ENCODE data around the gene DPF3.
A peak's percentile ranks its signal among the peaks of the same experiment; 100 is the strongest.

The DPF3 gene

DNA sequence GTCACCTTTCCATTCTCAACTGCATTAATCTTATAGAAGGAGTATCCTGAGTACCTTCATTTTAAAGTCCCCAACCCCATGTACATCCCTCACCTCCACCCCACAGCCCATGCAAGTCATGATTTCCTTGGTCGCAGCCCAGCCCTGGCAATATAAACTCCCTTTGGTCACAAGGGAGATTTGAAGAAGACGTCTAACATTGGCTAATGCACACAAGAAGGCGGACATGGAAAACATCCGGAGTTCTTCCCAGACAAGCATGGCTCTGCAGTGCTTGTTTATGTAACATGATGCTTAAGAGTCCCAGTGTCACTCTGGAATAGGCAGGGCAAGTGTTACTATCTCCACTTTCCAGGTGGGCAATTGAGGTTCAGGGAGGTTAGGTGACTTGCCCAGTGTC, 277.6 kb downstream of the DPF3 start:
- Histone ChIP-seq H3K4me1 (ENCODE audit: control insufficient read depth, insufficient read depth, low read length) (peaks cover 14% of the 10 kb centered on the region), H3K27me3 (replicated peaks; ENCODE audit: control insufficient read depth, insufficient read depth, low read length) (no peaks in the 10 kb centered on the region), H3K36me3 (ENCODE audit: control insufficient read depth, insufficient read depth, low read length, severe bottlenecking) (no peaks in the 10 kb centered on the region), H3K4me3 (ENCODE audit: low read length) (no peak overlapping the region), H3K9ac (ENCODE audit: low read length) (no peak overlapping the region), H3K9me3 (ENCODE audit: control insufficient read depth, low read length) (no peaks in the 10 kb centered on the region)
- no peak for DNase-seq (ENCODE audit: low read depth)

DNA sequence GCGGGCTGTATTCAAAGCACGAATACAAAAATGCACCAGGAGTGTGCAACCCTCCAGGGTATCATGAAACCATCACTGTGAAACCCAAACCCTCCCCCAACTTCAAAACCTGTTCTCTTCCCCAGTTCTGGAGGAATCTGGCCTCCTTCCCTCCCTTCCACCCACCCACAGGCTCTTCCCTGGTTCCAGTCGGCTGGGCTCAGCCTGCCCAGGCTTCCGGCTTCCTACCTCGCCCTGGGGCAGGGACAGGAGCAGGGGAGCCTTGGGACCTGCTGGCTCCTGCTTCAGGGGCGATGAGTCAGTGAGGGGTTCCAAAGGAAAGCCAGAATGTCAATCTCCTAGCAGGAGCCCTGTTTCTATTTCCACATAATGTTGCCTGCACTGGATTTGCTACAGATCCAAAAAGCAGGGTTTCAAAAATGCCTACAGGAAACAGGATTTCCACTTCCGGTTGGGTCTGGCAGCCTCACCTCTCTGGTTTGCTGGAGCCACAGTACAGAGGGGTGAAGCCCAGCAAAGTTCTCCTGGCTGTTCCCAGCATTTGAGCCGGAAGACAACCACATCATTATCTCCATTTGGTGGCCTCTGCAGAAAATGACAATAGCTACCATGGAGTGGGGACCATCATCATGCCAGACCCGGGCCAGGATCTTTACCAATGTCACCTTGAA, 278.3 kb downstream of the DPF3 start:
- Histone ChIP-seq H3K27me3 (replicated peaks; ENCODE audit: control insufficient read depth, insufficient read depth, low read length) (no peaks in the 10 kb centered on the region), H3K9ac (ENCODE audit: low read length) (peak overlapping the region; percentile 5), H3K4me1 (ENCODE audit: control insufficient read depth, insufficient read depth, low read length) (peaks cover 14% of the 10 kb centered on the region), H3K4me3 (ENCODE audit: low read length) (peak overlapping the region; percentile 24), H3K36me3 (ENCODE audit: control insufficient read depth, insufficient read depth, low read length, severe bottlenecking) (no peaks in the 10 kb centered on the region), H3K9me3 (ENCODE audit: control insufficient read depth, low read length) (no peaks in the 10 kb centered on the region)
- peak; percentile 73 for DNase-seq (ENCODE audit: low read depth)

DNA sequence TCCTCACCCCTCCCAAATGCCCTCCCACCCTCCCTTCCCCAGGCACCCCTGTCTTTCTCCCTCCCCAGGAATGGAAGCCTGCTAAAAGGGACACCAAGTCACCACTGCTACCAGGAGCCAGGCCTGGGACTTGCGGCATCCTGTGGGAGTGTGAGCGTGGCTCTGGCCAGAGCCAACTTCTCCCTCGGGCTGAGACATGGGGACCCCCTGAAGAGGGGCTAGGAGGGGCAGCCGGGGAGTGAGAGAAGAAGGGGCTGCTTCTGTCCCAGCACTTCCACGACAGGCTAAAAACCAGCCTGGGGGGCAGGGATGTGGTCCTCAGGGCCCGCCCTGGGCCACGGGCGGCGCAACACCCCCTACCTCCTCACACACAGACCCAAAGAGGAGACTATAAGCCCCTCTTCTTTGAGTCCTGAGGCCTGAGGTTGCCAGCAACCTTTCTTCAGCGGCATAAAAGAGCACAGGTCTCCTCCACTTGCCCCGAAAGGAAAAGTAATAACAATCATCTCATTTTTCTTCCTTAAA, 278.9 kb downstream of the DPF3 start:
- peak overlapping the region; percentile 5 for H3K9ac ChIP-seq (ENCODE audit: low read length)
- H3K4me3 ChIP-seq (ENCODE audit: low read length) = no peak overlapping the region
- no peaks in the 10 kb centered on the region for H3K36me3 ChIP-seq (ENCODE audit: control insufficient read depth, insufficient read depth, low read length, severe bottlenecking)
- no peaks in the 10 kb centered on the region for H3K9me3 ChIP-seq (ENCODE audit: control insufficient read depth, low read length)
- H3K4me1 ChIP-seq (ENCODE audit: control insufficient read depth, insufficient read depth, low read length) = peaks cover 14% of the 10 kb centered on the region
- no peak for DNase-seq (ENCODE audit: low read depth)
- no peaks in the 10 kb centered on the region for H3K27me3 ChIP-seq (replicated peaks; ENCODE audit: control insufficient read depth, insufficient read depth, low read length)

DNA sequence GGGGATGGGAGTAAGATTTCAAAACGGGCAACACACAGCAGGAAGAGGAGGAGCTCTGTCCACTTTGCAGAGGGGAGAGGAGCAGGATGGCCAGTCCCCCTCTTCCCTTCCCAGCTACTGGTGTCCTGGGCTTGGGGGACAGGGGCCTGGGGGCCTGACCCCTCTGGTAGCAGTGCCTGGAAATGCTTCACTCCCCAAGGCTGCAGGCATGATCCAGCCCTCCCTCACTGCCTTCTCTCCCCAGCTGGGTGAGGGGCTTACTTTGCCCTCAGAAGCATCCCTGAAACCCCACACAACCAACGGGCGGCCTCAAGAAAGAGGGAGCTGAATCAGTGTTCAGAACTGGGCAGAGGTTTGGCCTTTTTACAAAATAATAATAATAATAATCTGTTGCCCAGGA, 279.5 kb downstream of the DPF3 start:
- Histone ChIP-seq H3K9ac (ENCODE audit: low read length) (no peak overlapping the region), H3K4me1 (ENCODE audit: control insufficient read depth, insufficient read depth, low read length) (peaks cover 13% of the 10 kb centered on the region), H3K9me3 (ENCODE audit: control insufficient read depth, low read length) (no peaks in the 10 kb centered on the region), H3K27me3 (replicated peaks; ENCODE audit: control insufficient read depth, insufficient read depth, low read length) (no peaks in the 10 kb centered on the region), H3K36me3 (ENCODE audit: control insufficient read depth, insufficient read depth, low read length, severe bottlenecking) (no peaks in the 10 kb centered on the region), H3K4me3 (ENCODE audit: low read length) (no peak overlapping the region)
- DNase-seq (ENCODE audit: low read depth) = no peak

DNA sequence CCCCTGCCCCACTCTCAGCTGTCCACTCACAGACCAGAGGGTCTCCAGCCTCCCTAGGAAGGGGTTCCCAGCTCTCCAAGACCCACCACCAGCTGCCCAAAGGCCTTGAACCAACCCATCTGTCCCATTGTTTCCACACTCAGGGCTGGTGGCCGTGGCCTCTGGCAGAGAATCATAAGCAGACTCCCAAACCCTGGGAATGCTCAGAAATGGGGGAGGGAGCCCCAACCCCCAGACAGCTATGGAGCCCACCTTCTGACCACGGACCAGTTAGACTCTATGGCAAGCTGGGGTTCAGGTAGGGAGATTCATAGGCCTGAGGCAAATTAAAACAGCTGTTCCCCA, 280.0 kb downstream of the DPF3 start:
- H3K4me3 ChIP-seq (ENCODE audit: low read length) = no peak overlapping the region
- no peak for DNase-seq (ENCODE audit: low read depth)
- H3K4me1 ChIP-seq (ENCODE audit: control insufficient read depth, insufficient read depth, low read length) = peaks cover 11% of the 10 kb centered on the region
- no peaks in the 10 kb centered on the region for H3K9me3 ChIP-seq (ENCODE audit: control insufficient read depth, low read length)
- H3K27me3 ChIP-seq (replicated peaks; ENCODE audit: control insufficient read depth, insufficient read depth, low read length) = no peaks in the 10 kb centered on the region
- H3K36me3 ChIP-seq (ENCODE audit: control insufficient read depth, insufficient read depth, low read length, severe bottlenecking) = no peaks in the 10 kb centered on the region
- H3K9ac ChIP-seq (ENCODE audit: low read length) = no peak overlapping the region

DNA sequence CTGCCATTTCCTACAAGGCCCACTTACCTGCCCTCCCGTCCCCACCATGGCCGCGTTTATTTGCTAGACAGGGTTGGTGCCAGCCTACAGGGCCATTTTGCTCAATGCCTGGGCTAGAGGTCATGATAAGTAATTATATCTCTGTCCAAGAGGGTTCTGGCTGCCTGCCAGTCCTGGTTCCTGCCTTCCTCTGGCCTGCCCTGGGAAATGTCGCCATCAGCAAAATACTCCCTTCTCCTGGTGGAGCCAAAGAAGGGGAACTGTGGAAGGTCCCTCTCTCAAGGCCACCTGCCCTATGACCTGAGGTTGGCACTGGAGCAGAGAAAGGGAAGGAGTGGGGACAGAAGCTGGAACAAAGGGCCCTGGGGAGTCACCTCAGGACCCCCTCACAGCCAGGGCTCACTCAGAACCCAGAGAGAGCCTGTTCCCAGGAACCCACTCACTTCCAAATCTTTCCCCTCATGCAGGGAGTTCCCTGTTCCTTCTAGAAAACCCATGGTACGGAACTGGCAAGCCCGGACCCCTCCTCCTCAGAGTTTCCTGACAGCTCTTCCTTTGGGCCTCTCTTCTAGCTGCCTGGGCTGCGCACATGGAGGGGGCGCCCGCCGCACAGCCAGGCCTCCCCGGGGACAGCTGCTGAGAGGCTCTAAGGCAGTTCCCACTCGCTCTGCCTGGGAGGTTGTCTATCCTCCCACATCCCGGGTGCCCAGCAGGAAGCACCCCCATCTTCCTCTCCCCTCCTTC, 280.5 kb downstream of the DPF3 start:
- Histone ChIP-seq H3K4me3 (ENCODE audit: low read length) (no peak overlapping the region), H3K9ac (ENCODE audit: low read length) (no peak overlapping the region), H3K27me3 (replicated peaks; ENCODE audit: control insufficient read depth, insufficient read depth, low read length) (no peaks in the 10 kb centered on the region), H3K4me1 (ENCODE audit: control insufficient read depth, insufficient read depth, low read length) (peaks cover 17% of the 10 kb centered on the region), H3K9me3 (ENCODE audit: control insufficient read depth, low read length) (no peaks in the 10 kb centered on the region), H3K36me3 (ENCODE audit: control insufficient read depth, insufficient read depth, low read length, severe bottlenecking) (no peaks in the 10 kb centered on the region)
- peak; percentile 33 for DNase-seq (ENCODE audit: low read depth)

DNA sequence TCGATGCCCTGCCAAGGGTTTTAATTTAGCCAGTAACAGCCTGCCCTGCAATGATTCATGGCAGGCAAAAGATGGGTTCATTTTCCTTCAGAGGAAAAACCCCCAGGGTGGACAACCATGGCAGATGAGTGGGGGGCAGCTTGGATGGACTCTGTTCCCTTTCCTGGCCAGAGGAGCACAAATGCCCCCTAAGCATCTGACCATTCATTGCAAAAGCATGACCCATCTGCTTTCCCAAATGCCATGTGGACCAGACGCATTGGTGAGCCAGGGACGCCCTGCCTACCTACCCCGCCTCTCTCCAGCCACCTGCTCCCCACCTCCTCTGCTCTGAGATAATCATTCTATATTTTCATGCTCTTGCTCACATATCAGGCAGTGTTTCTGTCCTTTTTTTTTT, 281.9 kb downstream of the DPF3 start:
- no peak for DNase-seq (ENCODE audit: low read depth)
- Histone ChIP-seq H3K9me3 (ENCODE audit: control insufficient read depth, low read length) (no peaks in the 10 kb centered on the region), H3K4me3 (ENCODE audit: low read length) (no peak overlapping the region), H3K27me3 (replicated peaks; ENCODE audit: control insufficient read depth, insufficient read depth, low read length) (no peaks in the 10 kb centered on the region), H3K4me1 (ENCODE audit: control insufficient read depth, insufficient read depth, low read length) (peaks cover 28% of the 10 kb centered on the region), H3K9ac (ENCODE audit: low read length) (no peak overlapping the region), H3K36me3 (ENCODE audit: control insufficient read depth, insufficient read depth, low read length, severe bottlenecking) (no peaks in the 10 kb centered on the region)

DNA sequence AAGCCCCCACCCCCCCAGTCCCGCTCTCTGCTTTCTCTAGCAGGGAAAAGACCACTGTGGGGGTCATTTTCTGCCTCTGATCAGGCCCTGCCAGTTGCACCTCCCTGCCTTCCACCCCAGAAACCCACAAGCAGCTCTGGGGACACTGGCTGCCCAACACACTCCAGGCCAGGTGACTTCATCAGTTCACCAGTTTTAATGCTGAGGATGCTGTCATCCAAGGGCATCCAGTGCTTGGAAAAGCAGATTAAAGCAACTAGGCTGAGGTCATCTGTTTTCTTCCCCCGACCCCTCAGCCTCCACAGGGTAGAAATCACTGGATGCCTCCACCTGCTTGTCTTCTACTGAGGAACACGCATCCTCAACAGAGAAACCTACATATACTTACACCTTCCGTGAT, 282.4 kb downstream of the DPF3 start:
- peaks cover 28% of the 10 kb centered on the region for H3K4me1 ChIP-seq (ENCODE audit: control insufficient read depth, insufficient read depth, low read length)
- no peak overlapping the region for H3K4me3 ChIP-seq (ENCODE audit: low read length)
- H3K36me3 ChIP-seq (ENCODE audit: control insufficient read depth, insufficient read depth, low read length, severe bottlenecking) = no peaks in the 10 kb centered on the region
- no peak for DNase-seq (ENCODE audit: low read depth)
- H3K9ac ChIP-seq (ENCODE audit: low read length) = no peak overlapping the region
- H3K9me3 ChIP-seq (ENCODE audit: control insufficient read depth, low read length) = no peaks in the 10 kb centered on the region
- H3K27me3 ChIP-seq (replicated peaks; ENCODE audit: control insufficient read depth, insufficient read depth, low read length) = no peaks in the 10 kb centered on the region

DNA sequence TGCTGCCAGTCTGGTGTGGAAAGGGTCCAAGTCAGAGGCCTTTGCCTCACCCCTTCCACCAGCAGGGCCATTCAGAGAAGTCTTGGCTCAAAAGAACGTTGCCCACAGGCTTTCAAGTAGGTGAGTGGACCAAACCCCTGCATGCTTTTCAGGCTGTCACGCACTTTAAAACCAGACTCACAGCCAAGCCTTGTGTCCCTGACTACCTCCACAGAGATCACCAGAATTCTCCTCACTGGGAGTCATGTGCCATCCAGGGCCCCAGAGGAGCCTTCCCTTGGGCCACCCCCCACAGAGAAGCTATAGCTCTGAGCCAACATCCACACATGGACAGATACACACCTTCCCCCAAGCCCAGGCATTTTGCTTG, 283.1 kb downstream of the DPF3 start:
- Histone ChIP-seq H3K9ac (ENCODE audit: low read length) (no peak overlapping the region), H3K36me3 (ENCODE audit: control insufficient read depth, insufficient read depth, low read length, severe bottlenecking) (no peaks in the 10 kb centered on the region), H3K9me3 (ENCODE audit: control insufficient read depth, low read length) (no peaks in the 10 kb centered on the region), H3K4me1 (ENCODE audit: control insufficient read depth, insufficient read depth, low read length) (peaks cover 26% of the 10 kb centered on the region), H3K4me3 (ENCODE audit: low read length) (no peak overlapping the region), H3K27me3 (replicated peaks; ENCODE audit: control insufficient read depth, insufficient read depth, low read length) (no peaks in the 10 kb centered on the region)
- DNase-seq (ENCODE audit: low read depth) = no peak

DNA sequence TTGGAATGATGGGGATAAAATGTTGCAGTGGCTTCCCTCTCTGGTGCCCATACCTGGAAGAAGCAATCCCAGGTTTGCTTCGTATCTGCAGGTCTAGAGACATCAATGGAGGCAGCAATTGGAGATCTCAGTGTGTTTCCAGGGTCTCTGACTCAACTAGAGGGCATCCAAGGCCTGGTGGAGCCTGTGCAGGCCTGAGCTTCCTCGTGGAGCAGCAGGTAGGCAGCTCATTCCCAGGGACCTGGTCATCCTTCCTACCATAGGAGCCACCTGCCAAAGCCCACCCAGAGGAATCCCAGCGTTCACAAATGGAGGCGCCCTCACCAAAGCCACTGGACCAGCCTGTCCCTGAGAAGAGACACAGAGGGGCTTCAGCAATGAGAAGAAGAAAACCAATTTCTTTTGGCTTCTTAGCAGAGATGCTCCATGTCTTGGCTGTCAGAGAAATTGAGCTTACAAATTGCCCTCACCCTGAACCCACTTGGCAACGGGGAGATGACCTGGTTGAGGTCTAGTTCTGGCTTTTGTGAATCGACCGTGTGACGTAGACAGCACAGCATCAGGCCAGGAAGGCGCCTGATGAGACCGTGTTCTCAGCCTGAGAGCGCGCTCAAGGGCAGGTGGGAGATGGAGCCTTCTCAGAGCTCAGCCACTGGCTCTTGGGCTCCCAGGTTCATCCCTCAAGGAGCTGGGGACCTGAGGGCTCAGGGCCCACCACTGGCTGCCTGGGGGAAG, 283.6 kb downstream of the DPF3 start:
- Histone ChIP-seq H3K4me3 (ENCODE audit: low read length) (no peak overlapping the region), H3K9ac (ENCODE audit: low read length) (no peak overlapping the region), H3K36me3 (ENCODE audit: control insufficient read depth, insufficient read depth, low read length, severe bottlenecking) (no peaks in the 10 kb centered on the region), H3K4me1 (ENCODE audit: control insufficient read depth, insufficient read depth, low read length) (peaks cover 20% of the 10 kb centered on the region), H3K27me3 (replicated peaks; ENCODE audit: control insufficient read depth, insufficient read depth, low read length) (no peaks in the 10 kb centered on the region), H3K9me3 (ENCODE audit: control insufficient read depth, low read length) (no peaks in the 10 kb centered on the region)
- DNase-seq (ENCODE audit: low read depth) = no peak

DNA sequence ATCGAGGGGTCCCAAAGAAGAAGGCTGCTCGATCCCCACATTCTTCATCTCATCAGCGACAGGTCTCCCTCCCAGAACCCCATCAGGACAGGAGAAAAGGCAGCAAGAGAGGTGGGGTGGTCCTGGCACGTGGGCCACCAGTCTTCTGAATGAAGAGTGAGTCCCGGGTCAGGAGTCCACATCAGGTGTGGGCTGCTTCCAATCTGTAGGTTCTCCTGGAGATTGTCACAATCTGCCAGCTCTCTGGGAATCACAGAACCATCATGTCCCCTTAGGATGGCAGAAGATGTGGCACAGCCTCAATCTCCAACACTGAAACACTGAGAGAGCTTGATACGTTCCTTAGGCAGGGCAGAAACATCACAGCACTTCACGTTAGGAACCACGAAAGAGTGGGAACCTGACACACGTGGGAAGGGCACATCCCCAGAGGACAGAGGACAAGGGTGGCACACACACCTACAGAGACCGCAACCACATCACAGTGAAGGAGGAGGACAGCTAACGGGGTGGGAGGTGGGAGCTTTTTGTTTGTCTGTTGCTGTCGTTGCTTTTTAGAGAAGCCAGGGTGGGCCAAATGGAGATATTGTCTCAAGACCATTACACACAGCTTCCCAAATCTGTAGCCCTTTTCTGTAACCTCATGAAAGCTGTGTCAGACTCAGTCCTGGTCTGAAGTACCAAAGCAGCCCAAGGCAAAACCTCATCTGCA, 284.5 kb downstream of the DPF3 start:
- H3K36me3 ChIP-seq (ENCODE audit: control insufficient read depth, insufficient read depth, low read length, severe bottlenecking) = no peaks in the 10 kb centered on the region
- H3K4me1 ChIP-seq (ENCODE audit: control insufficient read depth, insufficient read depth, low read length) = peaks cover 18% of the 10 kb centered on the region
- no peak for DNase-seq (ENCODE audit: low read depth)
- no peak overlapping the region for H3K4me3 ChIP-seq (ENCODE audit: low read length)
- no peaks in the 10 kb centered on the region for H3K27me3 ChIP-seq (replicated peaks; ENCODE audit: control insufficient read depth, insufficient read depth, low read length)
- no peak overlapping the region for H3K9ac ChIP-seq (ENCODE audit: low read length)
- H3K9me3 ChIP-seq (ENCODE audit: control insufficient read depth, low read length) = no peaks in the 10 kb centered on the region
